NOMO-1 (cell line): ENCODE data around the gene SNX4.
"Not testable (repeated sequence)": the region's sequence is repeated elsewhere in the genome, so short reads cannot be mapped to it uniquely, and the experiment has no call there.

Source experiments
- DNase-seq, 2 experiments: peaks; one replicate each; lab custom pipeline; 2025; ENCODE audit not compliant: unreplicated experiment in 2 of 2; lab: John Stamatoyannopoulos, UW

SNX4 gene

DNA sequence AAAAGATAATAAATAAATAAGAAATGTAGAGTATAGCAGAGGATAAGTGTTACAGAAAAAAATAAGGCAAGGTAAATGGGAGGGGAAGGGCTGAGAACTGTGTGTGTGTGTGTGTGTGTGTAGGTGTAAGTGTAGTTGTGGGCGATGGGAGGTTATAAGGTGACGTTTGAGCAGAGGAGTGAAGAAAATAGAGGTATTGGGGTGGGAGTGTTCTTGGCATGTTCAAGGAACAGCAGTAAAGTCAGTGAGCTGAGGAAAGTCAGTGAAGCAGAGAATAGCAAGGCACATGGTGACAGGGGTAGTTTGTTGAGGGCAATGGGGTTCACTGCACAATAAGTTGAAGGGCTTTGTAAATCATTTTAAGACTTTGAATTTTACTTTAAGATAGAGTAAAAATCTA lies 113.9 kb downstream of the SNX4 start:
- no peak for DNase-seq

DNA sequence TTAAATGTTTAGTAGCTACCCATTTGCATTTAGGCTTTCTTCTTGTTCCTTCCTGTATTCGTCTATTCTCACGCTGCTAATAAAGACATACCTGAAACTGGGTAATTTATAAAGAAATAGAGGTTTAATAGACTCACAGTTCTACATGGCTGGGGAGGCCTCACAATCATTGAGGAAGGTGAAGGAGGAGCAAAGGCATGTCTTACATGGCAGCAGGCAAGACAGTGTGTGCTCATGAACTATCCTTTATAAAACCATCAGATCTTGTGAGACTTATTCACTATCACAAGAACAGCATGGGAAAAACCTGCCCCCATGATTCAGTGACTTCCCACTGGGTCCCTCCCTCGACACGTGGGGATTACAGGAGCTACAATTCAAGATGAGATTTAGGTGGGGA lies 114.5 kb downstream of the SNX4 start:
- DNase-seq: not testable (repeated sequence)

GRCh38 chr3:125403789-125404188 lies 116.2 kb downstream of the SNX4 start:
- peak in 1 of 2 experiments; percentile 21 for DNase-seq

DNA sequence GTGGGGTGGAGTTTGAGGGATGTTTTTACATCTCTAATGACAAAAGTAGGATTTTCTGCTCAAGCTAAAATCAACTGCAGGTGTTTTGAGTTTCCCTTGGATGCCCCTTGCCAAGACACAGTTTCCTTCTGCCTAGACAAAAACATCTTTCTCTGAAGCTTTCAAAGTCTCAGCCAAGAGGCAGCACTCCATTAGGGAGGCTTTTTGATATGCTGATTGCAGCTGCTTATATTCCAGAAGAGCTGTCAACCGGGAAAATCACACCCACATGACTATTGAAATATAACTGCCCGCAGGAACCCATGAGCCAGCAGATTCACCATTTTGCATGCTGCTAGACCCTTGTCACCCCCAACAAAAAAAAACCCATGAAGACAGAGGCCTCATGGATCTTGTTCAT lies 117.4 kb downstream of the SNX4 start:
- no peak for DNase-seq

DNA sequence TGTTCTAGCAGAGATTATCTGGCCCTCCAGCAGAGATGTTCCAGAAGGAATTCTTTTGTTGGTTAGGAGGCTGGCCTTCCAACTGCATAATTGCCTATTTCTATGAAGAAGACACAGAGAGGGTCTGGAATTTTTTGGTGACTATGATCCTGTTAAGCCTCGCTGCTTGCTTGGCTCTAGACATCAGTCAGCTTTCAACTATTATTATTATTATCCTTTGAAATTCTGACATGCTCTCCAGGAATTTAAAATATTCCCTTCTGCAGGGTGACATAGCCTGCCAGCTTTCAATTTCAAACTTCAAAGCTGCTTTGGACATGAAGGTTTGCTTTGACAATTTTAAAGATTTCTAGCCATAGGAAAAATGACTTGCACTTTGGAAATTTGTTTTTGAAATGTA lies 118.6 kb downstream of the SNX4 start:
- no peak for DNase-seq

DNA sequence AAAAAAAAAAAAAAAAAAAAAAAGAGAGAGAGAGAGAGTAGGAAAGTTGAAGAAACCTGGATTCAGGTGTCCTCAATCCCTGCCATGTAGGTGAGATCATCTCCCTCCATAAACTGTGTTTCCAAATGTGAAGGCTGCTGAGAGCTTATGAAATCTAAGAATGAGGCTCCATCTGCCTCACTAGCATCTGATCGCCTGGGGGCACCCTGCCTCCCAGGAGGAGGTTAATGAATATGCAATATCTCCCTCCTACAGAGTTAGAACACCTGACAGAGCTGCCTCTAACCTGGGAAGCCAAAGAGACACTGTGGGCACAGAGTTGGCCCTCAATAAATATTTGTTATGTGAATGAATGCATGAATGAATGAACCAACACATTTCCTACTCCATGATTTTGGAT lies 121.0 kb downstream of the SNX4 start:
- no peak for DNase-seq
